Measurements from ENCODE around the gene MYO1C. TPM values are rescaled to one million over a fixed set of nuclear protein-coding genes. Genes with fewer than 3 reads are reported as not detected.
A peak's percentile ranks its signal among the peaks of the same experiment; 100 is the strongest.
"Not testable (repeated sequence)": the region's sequence is repeated elsewhere in the genome, so short reads cannot be mapped to it uniquely, and the experiment has no call there.

MYO1C gene
- total RNA-seq, 1 donor from 2014 or later, result 196 TPM

GRCh38 chr17:1447052-1447451, 45.4 kb downstream of the MYO1C start:
- no peak for ATAC-seq
- intact Hi-C loops (cut with DNase I), result no loop called here
- DNase-seq (ENCODE audit: missing footprints), result no peak

- DNase-seq (ENCODE audit: missing footprints) (no peak), ATAC-seq (no peak)
- intact Hi-C loops (cut with DNase I), result no loop called here
Observed at GRCh38 chr17:1446201-1446600, 46.3 kb downstream of the MYO1C start.

- ATAC-seq; DNase-seq (ENCODE audit: missing footprints); intact Hi-C loops (cut with DNase I): not testable (repeated sequence)
Observed at GRCh38 chr17:1445695-1446094, 46.8 kb downstream of the MYO1C start.

- intact Hi-C loops (cut with DNase I); DNase-seq (ENCODE audit: missing footprints); ATAC-seq: not testable (repeated sequence)
Observed at GRCh38 chr17:1442721-1443120, 49.8 kb downstream of the MYO1C start.

- ATAC-seq, result no peak
- intact Hi-C loops (cut with DNase I), result no loop called here
- no peak for DNase-seq (ENCODE audit: missing footprints)
Observed at GRCh38 chr17:1442187-1442586, 50.3 kb downstream of the MYO1C start.

- DNase-seq (ENCODE audit: missing footprints) (no peak), ATAC-seq (no peak)
- intact Hi-C loops (cut with DNase I), result no loop called here
Observed at GRCh38 chr17:1440921-1441320, 51.6 kb downstream of the MYO1C start.

- no peak for ATAC-seq
- DNase-seq (ENCODE audit: missing footprints), result no peak
- intact Hi-C loops (cut with DNase I), result no loop called here
Observed at GRCh38 chr17:1438593-1439083, 53.8 kb downstream of the MYO1C start.

- ATAC-seq, result no peak
Observed at GRCh38 chr17:1435326-1435725, 57.2 kb downstream of the MYO1C start.

GRCh38 chr17:1434150-1434549, 58.3 kb downstream of the MYO1C start:
- intact Hi-C loops (cut with DNase I), result no loop called here
- DNase-seq (ENCODE audit: missing footprints) (no peak), ATAC-seq (no peak)

More at GRCh38 chr17:1435326-1435725, 57.2 kb downstream of the MYO1C start:
- no peak for DNase-seq (ENCODE audit: missing footprints)
- intact Hi-C loops (cut with DNase I), result no loop called here

- intact Hi-C loops (cut with DNase I), result no loop called here
- no peak for ATAC-seq
- no peak for DNase-seq (ENCODE audit: missing footprints)
Observed at GRCh38 chr17:1431631-1432104, 60.8 kb downstream of the MYO1C start.

GRCh38 chr17:1423456-1424135, 68.9 kb downstream of the MYO1C start:
- ATAC-seq, result peak; percentile 44
- no peak for DNase-seq (ENCODE audit: missing footprints)
- intact Hi-C loops (cut with DNase I), result no loop called here

GRCh38 chr17:1422885-1423284, 69.6 kb downstream of the MYO1C start:
- intact Hi-C loops (cut with DNase I), result no loop called here
- ATAC-seq (peak; percentile 62), DNase-seq (ENCODE audit: missing footprints) (no peak)

GRCh38 chr17:1421470-1421869, 71.0 kb downstream of the MYO1C start:
- no peak for ATAC-seq
- intact Hi-C loops (cut with DNase I), result no loop called here
- no peak for DNase-seq (ENCODE audit: missing footprints)

GRCh38 chr17:1420981-1421380, 71.5 kb downstream of the MYO1C start:
- no peak for ATAC-seq
- intact Hi-C loops (cut with DNase I), result no loop called here

GRCh38 chr17:1420163-1420562, 72.3 kb downstream of the MYO1C start:
- no peak for ATAC-seq
- no peak for DNase-seq (ENCODE audit: missing footprints)
- intact Hi-C loops (cut with DNase I), result no loop called here

More at GRCh38 chr17:1420981-1421380, 71.5 kb downstream of the MYO1C start:
- DNase-seq (ENCODE audit: missing footprints), result no peak

- ATAC-seq; DNase-seq (ENCODE audit: missing footprints); intact Hi-C loops (cut with DNase I): not testable (repeated sequence)
Observed at GRCh38 chr17:1418476-1418875, 74.0 kb downstream of the MYO1C start.

- intact Hi-C loops (cut with DNase I), result no loop called here
- ATAC-seq (no peak), DNase-seq (ENCODE audit: missing footprints) (no peak)
Observed at GRCh38 chr17:1416414-1416813, 76.1 kb downstream of the MYO1C start.

GRCh38 chr17:1414634-1415033, 77.9 kb downstream of the MYO1C start:
- ATAC-seq (no peak), DNase-seq (ENCODE audit: missing footprints) (no peak)
- intact Hi-C loops (cut with DNase I), result loop anchor here (5.0 kb wide), 1 partner anchor 38 kb away; no protein-coding TSS in a partner anchor

Data from Right ventricle myocardium inferior (tissue), 1 donor.